Astrocyte (in vitro differentiated cells and primary cell): ENCODE measurements around the gene C11orf87. TPM values are rescaled to one million over a fixed set of nuclear protein-coding genes. Genes with fewer than 3 reads are reported as not detected.

Experiments used
- DNase-seq: peaks from one replicate; pipeline ENCODE4 v3.0.0-alpha.2; 2010; ENCODE audit warnings: low read depth
- FAIRE-seq: peaks from 2 replicates; lab custom pipeline; 2011; peaks lifted over from hg19 to GRCh38; lab: Jason Lieb, UNC
- H2AFZ ChIP-seq: 2 replicates; pipeline ENCODE4 v1.6.0; 2012; ENCODE audit warnings: low read depth, low read length, inconsistent platforms
- H3K27ac ChIP-seq: 2 replicates; pipeline ENCODE4 v1.5.1; 2011; ENCODE audit warnings: low read depth, low read length, inconsistent platforms
- H3K27me3 ChIP-seq: 2 replicates; pipeline ENCODE4 v1.6.0; 2011; ENCODE audit warnings: low read length, inconsistent platforms; ENCODE audit not compliant: insufficient read depth
- H3K36me3 ChIP-seq: 2 replicates; pipeline ENCODE4 v1.5.1; 2011; ENCODE audit warnings: low read length, inconsistent platforms; ENCODE audit not compliant: insufficient read depth
- H3K4me1 ChIP-seq: 2 replicates; pipeline ENCODE4 v1.5.1; 2011; ENCODE audit warnings: low read length, inconsistent platforms; ENCODE audit not compliant: insufficient read depth
- H3K4me2 ChIP-seq: 2 replicates; pipeline ENCODE4 v1.6.0; 2012; ENCODE audit warnings: low read length, inconsistent platforms
- H3K4me3 ChIP-seq: 2 replicates; pipeline ENCODE4 v1.5.1; 2011; ENCODE audit warnings: low read depth, mild to moderate bottlenecking, low read length, inconsistent platforms; ENCODE audit not compliant: insufficient read depth
- H3K79me2 ChIP-seq: 2 replicates; pipeline ENCODE4 v1.6.0; 2012; ENCODE audit warnings: mild to moderate bottlenecking, low read length, inconsistent platforms; ENCODE audit not compliant: insufficient read depth
- H3K9ac ChIP-seq: 2 replicates; pipeline ENCODE4 v1.6.0; 2012; ENCODE audit warnings: mild to moderate bottlenecking, low read length, inconsistent platforms
- H3K9me3 ChIP-seq: 2 replicates; pipeline ENCODE4 v1.5.1; 2012; ENCODE audit warnings: low read depth, mild to moderate bottlenecking, low read length, inconsistent platforms; ENCODE audit not compliant: insufficient read depth
- H4K20me1 ChIP-seq: 2 replicates; pipeline ENCODE4 v1.6.0; 2012; ENCODE audit warnings: low read length, inconsistent platforms; ENCODE audit not compliant: insufficient read depth
- H3K27ac Mint-ChIP-seq: one replicate; pipeline ENCODE4 v1.8.0; 2021; ENCODE audit warnings: mild to moderate bottlenecking, mixed read lengths; ENCODE audit not compliant: unreplicated experiment
- H3K27me3 Mint-ChIP-seq: one replicate; pipeline ENCODE4 v1.8.0; 2021; ENCODE audit warnings: low read depth, mixed read lengths; ENCODE audit not compliant: unreplicated experiment
- H3K36me3 Mint-ChIP-seq: one replicate; pipeline ENCODE4 v1.8.0; 2021; ENCODE audit warnings: low read depth, mixed read lengths; ENCODE audit not compliant: unreplicated experiment
- H3K4me1 Mint-ChIP-seq: one replicate; pipeline ENCODE4 v1.8.0; 2021; ENCODE audit warnings: low read depth, mixed read lengths; ENCODE audit not compliant: unreplicated experiment
- H3K4me3 Mint-ChIP-seq: one replicate; pipeline ENCODE4 v1.8.0; 2021; ENCODE audit warnings: mild to moderate bottlenecking, moderate library complexity, mixed read lengths; ENCODE audit not compliant: unreplicated experiment
- H3K9me3 Mint-ChIP-seq: one replicate; pipeline ENCODE4 v1.8.0; 2021; ENCODE audit warnings: mild to moderate bottlenecking, mixed read lengths; ENCODE audit not compliant: unreplicated experiment
- EZH2 ChIP-seq: IDR thresholded peaks from 2 replicates; pipeline ENCODE4 v1.6.1; 2012; ENCODE audit warnings: mild to moderate bottlenecking, low read length, inconsistent platforms; ENCODE audit not compliant: insufficient read depth
- total RNA-seq: library from RNA; stranded (reverse); gene quantifications from 2 replicates; pipeline ENCODE4 v1.2.1, GENCODE V29; 2021
- TF ChIP-seq, protein P1 (sequence below): IDR thresholded peaks from 2 replicates; pipeline ENCODE4 v1.5.1; 2011; ENCODE audit warnings: low read depth, mild to moderate bottlenecking, inconsistent platforms, low read length, moderate library complexity; ENCODE audit not compliant: insufficient read depth

The C11orf87 gene
- total RNA-seq, 1 donor from 2014 or later = 0.07 TPM

DNA sequence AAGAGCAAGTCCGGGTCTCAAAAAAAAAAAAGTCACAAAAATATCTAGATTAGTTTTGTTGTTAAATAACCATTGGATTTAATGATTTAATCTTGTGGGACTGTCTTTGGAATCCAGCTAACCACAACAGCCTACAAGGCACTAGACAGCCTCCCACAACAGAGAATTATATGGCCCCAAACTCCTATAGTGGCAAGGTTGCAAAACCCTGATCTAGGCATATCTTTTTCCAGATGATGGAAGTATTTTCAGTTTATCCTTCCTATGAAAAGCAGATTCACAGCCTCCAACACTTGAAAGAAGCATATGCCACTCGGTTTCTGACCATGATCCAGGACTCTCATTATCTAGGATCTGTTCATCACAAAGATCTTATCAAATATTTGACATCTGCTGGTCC, 5.4 kb upstream of the C11orf87 start:
- no peaks in the 10 kb centered on the region for H3K36me3 Mint-ChIP-seq

GRCh38 chr11:109422870-109423465, 978 bp downstream of the C11orf87 start:
- Histone ChIP-seq H3K79me2 (no peaks in the 10 kb centered on the region), H4K20me1 (no peaks in the 10 kb centered on the region), H3K27me3 (no peaks in the 10 kb centered on the region), H3K36me3 (no peaks in the 10 kb centered on the region), H3K4me2 (peak overlapping the region; percentile 93), H3K9me3 (no peaks in the 10 kb centered on the region), H3K4me1 (peaks cover 9% of the 10 kb centered on the region), H3K4me3 (peak overlapping the region; percentile 67), H3K9ac (peak overlapping the region; percentile 40), H2AFZ (peak overlapping the region; percentile 90), H3K27ac (no peak overlapping the region)
- FAIRE-seq = no peak
- no peak for TF ChIP-seq EZH2
- TF ChIP-seq, protein P1, sequence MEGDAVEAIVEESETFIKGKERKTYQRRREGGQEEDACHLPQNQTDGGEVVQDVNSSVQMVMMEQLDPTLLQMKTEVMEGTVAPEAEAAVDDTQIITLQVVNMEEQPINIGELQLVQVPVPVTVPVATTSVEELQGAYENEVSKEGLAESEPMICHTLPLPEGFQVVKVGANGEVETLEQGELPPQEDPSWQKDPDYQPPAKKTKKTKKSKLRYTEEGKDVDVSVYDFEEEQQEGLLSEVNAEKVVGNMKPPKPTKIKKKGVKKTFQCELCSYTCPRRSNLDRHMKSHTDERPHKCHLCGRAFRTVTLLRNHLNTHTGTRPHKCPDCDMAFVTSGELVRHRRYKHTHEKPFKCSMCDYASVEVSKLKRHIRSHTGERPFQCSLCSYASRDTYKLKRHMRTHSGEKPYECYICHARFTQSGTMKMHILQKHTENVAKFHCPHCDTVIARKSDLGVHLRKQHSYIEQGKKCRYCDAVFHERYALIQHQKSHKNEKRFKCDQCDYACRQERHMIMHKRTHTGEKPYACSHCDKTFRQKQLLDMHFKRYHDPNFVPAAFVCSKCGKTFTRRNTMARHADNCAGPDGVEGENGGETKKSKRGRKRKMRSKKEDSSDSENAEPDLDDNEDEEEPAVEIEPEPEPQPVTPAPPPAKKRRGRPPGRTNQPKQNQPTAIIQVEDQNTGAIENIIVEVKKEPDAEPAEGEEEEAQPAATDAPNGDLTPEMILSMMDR = no peak
- Mint-ChIP-seq H3K4me3 (peak overlapping the region; percentile 78), H3K27me3 (peaks cover 54% of the 10 kb centered on the region), H3K36me3 (no peaks in the 10 kb centered on the region), H3K4me1 (peaks cover 3% of the 10 kb centered on the region), H3K27ac (no peak overlapping the region), H3K9me3 (no peaks in the 10 kb centered on the region)
- peak; percentile 36 for DNase-seq

More for the DNA sequence above, 5.4 kb upstream of the C11orf87 start:
- no peaks in the 10 kb centered on the region for H3K79me2 ChIP-seq
- no peak overlapping the region for H3K4me3 ChIP-seq
- H3K36me3 ChIP-seq = no peaks in the 10 kb centered on the region
- H3K27ac ChIP-seq = no peak overlapping the region
- Mint-ChIP-seq H3K4me3 (no peak overlapping the region), H3K4me1 (no peaks in the 10 kb centered on the region), H3K9me3 (no peaks in the 10 kb centered on the region), H3K27me3 (peaks cover 28% of the 10 kb centered on the region), H3K27ac (no peak overlapping the region)
- no peak for DNase-seq
- H2AFZ ChIP-seq = no peak overlapping the region
- H3K4me2 ChIP-seq = no peak overlapping the region
- H3K9me3 ChIP-seq = no peaks in the 10 kb centered on the region
- no peaks in the 10 kb centered on the region for H3K4me1 ChIP-seq
- TF ChIP-seq EZH2 = no peak
- TF ChIP-seq, protein P1 = no peak
- FAIRE-seq = no peak
- no peaks in the 10 kb centered on the region for H4K20me1 ChIP-seq
- no peak overlapping the region for H3K9ac ChIP-seq
- H3K27me3 ChIP-seq = no peaks in the 10 kb centered on the region
